Measurements from ENCODE around the gene CDKN1C.

The CDKN1C gene

DNA sequence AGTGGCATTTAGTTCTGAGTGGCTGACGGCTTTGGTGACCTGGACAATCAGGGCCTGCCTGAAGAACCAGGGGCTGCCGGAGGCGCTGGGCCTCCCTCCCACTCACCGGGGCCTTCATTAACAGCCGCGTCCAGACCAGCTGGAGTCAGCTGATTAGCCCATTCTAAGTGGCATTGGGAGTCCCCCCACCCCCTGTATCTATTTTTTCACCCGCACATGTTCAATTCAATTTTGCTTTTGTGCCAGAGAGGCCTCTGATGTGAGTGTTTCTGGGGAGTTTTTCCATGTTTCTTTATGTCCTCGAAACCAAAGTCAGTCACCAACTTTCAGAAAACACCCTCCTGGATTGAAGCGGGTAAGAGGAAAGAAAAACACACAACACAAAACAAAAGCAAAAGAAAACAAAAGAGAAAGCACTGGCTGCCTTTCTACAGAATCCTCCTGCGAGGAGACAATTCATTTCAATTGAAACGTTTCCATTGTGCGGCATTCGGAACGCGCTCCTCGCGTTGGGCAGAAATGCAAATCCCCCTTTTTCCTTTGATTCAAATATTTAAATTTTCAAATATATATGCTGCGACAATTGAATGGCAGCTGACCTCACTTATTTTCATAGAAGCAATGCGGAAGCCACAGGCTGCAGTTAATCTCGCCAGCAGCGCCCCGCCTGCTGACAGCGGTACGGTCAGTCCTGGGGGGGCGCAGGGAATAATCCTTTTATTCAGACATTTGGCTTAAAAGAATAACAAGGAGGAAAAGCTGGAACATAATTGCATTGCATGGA is 17.7 kb downstream of the CDKN1C start:
- no peak for DNase-seq

DNA sequence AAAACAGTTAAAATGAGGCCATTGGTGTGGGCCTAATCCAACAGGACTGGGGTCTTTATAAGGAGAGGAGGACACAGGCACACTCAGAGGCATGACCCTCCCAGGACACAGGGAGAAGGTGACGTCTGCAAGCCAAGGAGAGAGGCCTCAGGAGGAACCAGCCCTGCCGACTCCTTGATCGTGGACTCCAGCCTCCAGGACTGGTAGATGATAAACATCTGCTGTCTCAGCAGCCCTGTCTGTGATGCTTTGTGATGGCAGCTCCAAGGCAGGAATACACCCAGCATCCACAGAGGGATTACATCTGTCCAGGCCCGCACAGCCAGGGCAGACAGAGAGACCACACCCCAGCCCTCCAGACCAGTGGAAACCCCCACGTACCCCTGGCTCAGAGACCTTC is 18.4 kb downstream of the CDKN1C start:
- DNase-seq, result no peak

DNA sequence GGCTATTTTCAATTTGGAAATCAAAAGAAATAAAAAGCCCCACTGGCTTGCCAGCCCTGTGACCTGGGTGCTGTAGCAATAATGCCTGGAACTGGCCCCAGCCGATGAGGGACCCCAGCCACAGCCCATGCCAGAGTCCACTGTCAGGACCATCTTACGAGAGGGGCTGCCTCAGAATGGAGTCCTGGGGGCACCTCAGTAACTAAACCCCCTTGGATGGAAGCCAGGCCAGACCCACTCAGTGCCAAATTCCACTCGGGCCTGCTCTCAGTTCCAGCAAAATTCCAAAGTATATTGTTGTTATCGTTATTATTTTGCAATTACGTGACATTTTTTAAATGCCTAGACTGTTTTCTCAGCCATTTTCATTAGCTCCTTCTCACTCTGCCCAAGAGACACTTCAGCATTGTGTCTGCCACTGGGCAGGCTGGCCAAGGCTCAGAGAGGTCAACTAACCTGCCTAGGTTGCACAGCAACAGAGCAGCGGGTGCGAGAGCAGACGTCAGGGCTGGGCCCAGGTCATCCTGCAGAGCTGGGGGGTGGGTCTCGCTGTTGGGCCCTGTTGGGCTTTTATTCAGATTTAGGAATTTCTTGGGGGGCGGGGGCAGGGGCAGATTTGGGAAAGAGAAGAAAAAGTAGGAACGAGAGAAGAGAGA is 19.5 kb downstream of the CDKN1C start:
- no peak for DNase-seq

DNA sequence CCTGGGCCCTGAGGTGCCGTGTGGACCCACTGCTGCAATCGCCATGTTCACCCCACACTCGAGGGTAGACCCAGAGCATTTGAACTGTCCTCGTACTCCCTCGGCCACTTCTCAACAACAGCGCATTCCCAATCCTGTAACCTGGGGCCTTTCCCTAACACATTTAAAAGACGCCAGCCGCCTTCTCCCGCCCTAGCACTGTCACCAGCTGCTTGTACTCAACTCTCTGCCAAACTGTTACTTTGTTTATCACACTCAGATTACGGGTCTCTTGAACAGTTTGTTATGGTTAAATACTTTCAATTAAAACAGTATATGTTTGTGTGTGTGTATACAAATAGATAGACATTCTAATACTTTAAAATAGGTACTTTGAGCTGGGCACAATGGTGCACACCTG is 20.7 kb downstream of the CDKN1C start:
- no peak for DNase-seq

DNA sequence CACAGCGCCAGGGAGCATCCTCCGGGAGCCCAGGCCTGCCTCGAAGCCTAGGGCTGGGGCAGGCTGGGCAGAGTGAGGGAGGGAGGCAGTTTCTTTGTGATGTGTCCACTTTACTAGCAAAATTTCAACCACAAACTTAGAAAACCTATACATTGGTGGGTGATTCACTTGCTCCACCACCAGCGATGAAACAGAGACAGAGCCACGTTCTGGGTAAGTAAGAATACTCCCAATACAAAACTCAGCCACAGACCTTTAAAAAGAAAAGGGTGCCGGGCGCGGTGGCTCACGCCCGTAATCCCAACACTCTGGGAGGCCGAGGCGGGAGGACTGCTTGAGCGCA is 22.3 kb downstream of the CDKN1C start:
- no peak for DNase-seq

DNA sequence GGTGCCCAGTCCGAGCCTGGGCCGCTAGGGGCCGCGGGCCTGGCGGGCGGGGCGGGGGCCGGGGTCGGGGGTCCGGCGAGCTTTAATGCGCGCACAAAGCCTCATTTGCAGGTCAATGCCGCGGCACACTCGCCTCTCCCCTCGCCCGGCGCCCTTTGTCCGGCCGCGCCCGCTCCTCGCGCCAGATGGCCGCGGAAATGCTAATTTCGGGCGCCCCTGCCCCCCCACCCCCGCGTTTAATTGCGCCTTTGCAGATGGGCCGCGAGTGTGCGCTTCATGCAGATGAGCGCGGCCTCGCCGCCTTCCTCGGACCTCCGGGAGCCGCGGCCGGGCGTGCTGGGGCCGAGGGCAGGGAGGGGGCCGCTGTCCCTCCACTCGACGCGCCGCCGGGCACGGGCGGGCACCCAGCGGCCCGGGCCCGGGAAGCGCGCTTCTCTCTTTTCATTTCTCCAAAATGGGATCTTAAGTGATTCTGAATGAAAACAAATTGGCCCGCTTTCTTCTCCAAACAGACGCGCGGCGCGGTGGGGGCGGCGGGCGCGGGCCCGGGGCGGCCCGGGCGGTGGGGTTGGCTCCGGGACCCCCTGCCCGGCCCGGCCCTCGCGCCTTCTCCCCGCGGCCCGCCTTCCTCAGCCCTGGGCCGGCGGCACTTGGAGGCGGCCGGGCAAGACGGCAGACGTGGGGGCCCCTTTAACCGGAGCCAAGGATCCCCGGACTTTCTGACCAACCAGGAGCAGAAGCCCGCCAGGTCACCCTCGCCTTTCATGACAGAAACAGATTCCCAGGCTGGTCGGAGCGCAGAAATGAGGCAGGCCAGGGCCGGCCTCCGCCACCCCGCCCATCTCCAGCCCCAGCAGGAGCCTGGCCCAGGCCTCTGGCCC is 22.9 kb downstream of the CDKN1C start:
- no peak for DNase-seq

DNA sequence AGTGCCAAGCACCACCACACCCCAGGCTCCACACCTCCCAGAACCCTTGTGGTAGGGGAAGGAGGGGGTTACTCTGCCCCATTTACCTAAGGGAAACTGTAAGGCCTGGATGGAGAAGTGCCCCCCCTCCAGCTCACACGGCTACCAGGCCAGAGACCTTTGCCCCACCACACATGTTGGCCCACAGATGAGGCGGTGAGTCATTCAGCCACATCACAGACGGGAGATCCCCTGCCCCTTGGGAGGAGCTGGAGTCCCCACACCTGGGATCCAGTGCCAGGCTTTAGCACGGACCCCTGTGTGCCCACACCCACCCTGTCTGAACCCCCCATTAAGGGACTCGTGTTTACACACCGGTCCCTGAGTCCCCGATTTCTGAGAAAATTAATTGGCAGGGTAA is 24.9 kb downstream of the CDKN1C start:
- no peak for DNase-seq

DNA sequence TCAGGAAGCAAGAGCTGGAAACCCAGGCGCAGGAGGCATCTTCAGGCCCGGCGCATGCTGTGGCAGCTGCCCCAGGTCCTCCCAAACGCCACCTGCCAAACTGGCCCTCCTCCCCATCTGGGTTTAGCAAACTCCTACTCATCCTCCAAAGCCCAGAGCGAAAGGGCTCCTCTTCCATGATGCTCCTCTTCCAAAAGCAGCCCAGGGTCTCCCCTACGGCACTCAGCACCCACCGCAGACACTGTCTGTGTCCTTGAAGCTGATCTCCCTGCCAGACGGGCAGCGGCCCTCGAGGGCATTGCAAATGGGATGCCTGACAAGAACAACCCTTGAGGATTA is 25.9 kb downstream of the CDKN1C start:
- no peak for DNase-seq

DNA sequence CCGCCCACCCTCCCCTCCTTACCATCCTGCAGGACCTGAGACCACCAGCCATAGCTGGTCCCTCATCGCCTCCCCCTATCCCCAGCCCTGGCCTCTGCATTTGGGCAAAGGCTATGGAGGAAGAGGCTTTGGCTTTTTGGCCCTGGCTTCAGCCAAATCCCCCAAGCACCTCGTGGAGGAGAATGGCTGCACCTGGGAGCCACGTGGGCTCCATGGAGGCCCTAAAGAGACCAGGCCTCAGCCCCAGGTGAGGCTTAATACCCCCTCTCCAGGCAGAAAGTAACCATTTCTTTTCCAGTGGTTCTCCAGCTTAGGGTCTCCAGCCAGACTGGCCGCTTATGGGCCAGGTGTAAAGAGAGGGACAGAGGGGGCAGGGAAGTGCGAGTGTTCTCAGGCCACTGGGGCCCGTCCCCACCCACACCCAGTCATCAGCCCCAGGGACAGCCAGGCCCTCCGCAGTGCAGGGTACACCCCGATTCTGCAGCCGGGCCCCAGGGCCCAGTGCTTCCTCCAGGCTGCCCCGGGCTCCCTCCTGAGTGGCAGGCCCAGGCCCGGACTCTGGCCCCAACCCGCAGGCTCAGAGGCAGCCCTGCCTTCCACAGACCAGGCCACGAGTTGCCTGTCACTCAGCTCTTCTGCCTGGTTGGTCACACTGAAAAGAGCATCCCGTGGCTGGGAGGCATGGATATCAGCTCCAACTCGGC is 26.4 kb downstream of the CDKN1C start:
- no peak for DNase-seq

DNA sequence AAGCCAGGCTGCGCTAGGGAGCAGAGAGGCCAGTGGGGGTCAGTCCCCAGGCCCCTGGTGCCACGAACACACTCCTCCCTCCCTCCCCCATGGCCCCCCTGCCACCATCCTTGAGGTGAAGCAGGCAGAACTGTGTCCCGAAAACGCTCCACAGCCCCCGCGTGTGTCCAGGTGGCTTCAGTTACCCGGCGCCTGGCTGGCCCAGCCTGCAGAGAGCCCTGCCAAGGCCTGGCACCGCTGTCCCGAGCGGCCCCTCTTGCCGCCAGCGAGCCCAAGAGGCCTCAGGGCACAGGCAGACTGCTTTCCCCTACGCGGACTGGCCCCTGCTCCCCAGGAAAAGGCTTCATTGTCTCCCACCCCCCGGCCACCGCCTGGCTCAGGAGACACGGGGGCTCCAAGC is 27.7 kb downstream of the CDKN1C start:
- no peak for DNase-seq

DNA sequence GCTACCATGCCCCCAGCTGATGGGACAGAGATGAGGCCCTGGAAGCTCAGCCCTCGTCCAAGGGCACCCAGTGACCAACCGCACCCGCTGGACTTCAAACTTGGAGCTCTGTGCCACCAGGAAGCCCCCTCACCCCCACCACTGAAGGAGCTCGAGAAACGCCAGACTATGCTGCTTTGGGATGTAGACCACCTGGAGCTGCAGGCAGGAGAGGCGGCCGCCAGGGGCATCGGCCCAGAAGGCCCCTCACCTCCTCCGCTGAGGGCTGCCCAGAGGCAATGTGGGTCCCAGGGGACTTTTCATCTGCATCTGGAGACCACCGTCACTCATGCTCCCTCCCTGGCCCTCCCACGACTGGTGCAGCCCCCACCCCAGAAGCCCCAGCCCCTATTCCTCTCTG is 28.3 kb downstream of the CDKN1C start:
- DNase-seq, result no peak

DNA sequence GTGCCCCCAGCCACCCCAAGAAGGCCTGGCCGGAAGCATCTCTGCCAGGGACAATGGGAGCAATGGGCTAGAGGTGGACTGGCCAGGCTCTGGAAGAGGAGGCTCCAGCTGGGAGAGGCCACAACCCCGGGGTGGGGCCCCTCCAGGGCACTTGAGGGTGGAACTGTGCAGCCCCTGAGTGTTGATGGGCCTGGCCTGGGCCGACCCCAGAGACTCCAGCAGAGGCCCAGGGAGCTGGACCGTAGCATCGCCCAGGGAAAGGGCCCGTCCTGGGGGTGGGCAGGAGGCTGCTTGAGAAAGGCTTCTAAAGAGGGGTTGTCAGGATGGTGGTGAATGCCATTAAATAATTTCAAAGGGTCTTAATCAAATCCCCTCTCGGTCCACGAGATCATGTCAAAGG is 30.4 kb downstream of the CDKN1C start:
- DNase-seq, result no peak

DNA sequence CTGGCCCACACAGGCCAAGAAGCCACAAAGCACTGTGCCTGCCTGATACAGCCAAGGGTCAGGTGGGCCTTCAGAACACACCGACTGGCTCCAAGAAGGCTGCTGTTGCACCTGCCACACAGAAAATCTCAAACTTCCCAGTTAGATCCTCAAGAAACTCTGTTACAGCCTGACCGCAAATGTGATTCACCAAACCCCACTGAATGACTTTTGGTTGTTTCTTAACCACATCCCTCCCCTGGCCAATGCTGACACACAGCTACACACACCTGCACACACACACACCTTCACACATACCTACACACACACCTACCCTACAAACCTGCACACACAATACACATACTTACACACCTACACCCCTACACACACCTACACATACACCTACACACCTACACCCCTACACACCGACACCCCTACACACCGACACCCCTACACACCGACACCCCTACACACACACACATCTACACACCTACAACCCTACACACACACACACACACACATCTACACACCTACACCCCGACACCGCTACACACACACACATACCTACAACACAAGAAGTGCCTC is 31.5 kb downstream of the CDKN1C start:
- no peak for DNase-seq

DNA sequence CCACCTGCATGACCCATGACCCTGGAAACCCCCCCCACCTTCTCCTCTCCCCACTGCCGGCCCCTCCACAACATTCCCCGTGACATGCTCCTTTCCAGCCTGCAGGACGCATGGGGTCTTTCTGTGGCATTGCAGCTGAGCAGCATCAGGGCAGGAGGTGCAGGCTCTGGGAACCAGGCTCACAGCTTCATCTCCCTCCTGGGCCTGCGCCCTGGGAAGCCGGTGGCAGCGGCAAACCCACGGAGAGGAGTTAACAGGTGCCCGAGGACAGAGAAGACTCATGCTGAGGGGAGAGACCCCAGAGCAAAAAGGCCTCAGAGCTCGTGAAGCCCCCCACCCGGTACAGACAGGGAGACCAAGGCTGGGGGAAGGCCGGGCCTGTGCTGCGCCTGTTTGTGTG is 32.2 kb downstream of the CDKN1C start:
- DNase-seq, result no peak

DNA sequence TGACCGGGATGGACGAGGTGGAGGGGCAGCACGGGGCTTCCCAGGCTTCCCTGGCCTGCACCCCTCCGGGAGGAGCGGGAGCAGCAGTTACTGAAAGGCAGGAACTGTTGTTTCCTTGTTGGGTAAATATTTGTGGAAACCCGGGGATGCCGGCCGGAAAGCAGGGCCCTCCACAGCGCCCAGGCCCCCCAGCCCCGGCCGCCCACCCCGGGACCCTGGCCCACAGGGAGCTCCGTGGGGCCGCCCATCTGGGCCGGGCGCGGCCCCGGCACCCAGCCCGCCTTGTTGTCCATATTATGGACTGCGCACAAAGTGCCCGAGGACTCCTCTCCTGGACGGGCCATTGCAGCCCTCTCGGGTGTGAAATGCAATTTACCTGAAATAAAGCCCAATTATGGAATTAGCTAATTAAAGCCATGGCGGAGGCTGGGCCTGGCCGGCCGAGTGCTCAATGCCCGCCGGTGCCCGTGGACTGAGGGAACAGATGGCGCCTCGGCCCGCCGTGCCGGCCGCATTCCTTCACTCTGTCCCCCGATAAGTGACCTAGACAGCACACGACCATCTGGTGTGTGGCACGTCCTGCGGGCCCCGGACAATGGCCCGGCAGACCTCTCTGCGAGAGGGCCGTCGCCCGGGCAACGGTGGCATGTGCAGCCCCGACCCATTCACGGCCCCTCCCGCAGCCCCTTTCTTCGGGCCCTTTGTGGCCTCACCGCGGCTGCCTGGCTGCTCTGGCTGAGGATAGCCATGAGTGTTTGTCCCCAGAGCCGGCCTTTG is 35.4 kb downstream of the CDKN1C start:
- DNase-seq, result no peak

DNA sequence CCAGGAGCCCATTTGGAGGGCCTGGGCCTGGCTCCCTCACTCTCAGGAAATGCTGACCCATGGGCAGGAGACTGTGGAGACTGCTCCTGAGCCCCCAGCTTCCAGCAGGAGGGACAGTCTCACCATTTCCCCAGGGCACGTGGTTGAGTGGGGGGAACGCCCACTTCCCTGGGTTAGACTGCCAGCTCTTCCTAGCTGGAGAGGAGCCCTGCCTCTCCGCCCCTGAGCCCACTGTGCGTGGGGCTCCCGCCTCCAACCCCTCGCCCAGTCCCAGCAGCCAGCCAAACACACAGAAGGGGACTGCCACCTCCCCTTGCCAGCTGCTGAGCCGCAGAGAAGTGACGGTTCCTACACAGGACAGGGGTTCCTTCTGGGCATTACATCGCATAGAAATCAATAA is 37.1 kb downstream of the CDKN1C start:
- DNase-seq, result no peak

DNA sequence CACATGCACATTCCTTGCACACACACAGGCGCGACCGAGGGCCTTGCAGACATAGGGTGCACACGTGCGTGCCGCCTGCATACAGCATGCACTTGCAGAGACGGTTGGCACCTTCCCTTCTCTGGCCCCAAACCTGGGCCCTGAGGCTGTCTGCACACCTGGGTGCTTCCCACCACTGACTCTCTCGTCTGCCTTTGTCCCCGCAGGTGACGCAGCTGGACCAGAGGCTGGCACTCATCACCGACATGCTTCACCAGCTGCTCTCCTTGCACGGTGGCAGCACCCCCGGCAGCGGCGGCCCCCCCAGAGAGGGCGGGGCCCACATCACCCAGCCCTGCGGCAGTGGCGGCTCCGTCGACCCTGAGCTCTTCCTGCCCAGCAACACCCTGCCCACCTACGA is 38.0 kb downstream of the CDKN1C start:
- DNase-seq, result no peak

DNA sequence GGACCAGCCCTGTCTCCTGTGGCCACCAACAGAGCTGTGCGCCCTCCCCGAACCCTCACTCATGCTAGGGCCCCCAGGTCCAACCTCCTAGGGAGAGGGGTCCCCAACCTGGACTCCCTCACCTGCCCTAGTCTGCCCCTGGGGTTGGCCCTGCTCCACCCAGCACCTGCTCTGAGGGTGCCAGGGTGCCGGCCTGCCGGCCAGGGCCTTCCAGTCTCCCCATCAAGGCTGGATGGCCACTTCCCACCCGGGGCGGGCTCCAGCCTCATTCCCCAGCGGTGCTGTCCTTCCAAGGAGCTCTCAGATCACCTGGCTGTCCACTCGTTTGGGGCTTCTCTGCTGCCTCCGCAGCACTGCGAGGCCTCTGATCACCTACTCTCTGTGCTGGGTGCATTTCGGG is 39.1 kb downstream of the CDKN1C start:
- no peak for DNase-seq

DNA sequence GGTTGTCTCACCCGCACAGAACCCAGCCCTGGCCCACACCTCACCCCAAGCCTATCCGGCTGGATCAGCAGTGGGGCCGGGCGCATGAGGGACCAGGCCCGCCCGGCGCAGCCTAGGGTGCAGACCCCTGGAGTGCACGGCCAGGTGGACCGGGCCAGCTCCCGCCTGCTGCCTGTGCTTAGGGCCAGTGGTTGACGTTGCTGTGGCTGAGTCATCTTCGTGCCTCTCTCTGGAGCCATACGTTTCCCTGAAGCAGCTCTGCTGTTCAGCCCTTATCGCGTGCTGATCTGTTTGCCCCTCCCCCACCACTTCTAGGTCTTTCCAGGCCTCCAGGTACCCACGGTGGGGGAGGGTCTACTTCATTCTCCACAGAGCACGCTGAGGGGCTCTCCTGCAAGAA is 39.5 kb downstream of the CDKN1C start:
- DNase-seq, result no peak

DNA sequence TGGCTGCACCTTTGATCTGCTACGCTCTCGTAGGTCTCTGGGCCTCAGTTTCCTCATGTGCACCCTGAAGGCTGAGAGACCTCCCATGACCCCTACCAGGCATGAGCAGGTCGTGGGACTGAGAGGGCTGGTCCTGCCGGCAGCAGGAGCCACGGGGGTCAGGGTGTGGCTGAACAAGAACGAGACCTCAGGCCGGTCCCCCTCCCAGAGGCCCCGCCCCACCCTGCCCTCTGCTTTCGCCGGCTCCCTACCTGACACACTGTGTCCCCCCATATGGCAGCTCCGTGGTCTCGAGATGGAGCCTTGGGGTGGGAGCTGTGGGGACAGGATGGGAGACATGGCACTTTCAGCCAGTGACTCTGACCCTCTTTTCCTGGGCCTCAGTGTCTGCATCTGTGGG is 40.6 kb downstream of the CDKN1C start:
- DNase-seq, result no peak

DNA sequence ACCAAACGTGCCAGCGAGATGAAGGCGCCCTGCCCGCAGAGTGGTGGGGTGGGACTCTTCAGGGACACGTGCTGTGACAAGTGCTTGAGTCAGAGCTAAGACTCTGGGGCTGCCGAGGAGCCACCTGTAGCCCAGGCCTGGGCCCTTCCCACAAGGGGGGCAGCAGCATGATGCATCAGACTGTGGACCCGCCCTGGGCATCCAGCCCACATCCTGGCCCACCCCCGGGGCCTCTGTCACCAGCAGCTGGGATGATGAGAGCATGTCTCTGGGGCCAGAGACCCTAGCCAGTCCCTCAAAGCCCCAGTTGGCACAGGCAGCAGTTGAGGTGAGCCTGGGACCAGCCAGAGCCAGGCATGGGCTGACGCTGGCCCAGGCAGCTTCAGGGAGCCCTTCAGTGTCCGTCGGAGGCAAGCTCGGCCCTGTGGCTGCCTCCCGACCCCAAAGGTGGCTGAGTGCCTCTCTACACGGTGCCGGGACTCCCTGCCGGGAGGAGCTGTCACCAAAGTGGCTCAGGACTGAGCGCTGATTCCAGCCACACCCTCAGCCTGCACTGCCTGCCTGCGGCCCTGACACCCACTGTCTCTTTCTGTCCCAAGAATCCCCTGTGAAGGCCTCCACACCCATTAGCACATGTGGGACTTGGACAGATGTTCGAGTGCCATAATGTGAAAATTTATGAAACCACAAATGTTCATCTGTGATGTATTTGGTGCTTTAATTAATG is 41.3 kb downstream of the CDKN1C start:
- no peak for DNase-seq

DNA sequence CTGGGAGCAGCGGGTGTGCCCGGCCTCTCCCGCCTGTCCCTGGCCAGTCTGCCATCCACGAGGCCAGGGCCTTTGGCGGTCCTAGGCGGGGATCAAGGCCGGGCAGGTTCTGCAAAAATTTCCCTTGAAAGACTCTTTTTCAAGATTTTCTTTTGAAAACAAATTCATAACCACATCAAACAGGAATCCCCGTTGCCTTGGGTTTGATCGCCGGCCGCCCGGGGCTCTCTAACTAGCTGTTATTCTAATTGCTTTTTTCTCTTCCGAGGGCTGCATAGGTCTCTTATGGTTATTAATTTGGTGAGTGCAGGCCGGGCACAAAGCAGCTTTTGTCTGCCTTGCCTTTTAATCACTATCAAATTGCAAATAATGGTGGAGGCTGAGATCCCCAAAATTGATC is 42.0 kb downstream of the CDKN1C start:
- no peak for DNase-seq

Measured in stimulated activated CD4-positive, alpha-beta T cell treated with anti-CD3 and anti-CD28 coated beads, Interleukin-4, amount 100 ng/mL, for 4 hours (primary cell).